HFFc6 (cell line): ENCODE data around the gene PLCB2. TPM values are rescaled to one million over a fixed set of nuclear protein-coding genes. Genes with fewer than 3 reads are reported as not detected.

Source experiments
- DNase-seq: peaks from one replicate; pipeline ENCODE4 v3.0.0-alpha.2; 2018
- H3K27ac Mint-ChIP-seq: 2 replicates; pipeline ENCODE4 v1.8.0; 2020; ENCODE audit warnings: mild to moderate bottlenecking, mixed read lengths
- H3K27me3 Mint-ChIP-seq: 2 replicates; pipeline ENCODE4 v1.8.0; 2021; ENCODE audit warnings: mild to moderate bottlenecking, moderate library complexity, mixed read lengths; ENCODE audit not compliant: insufficient read depth
- H3K36me3 Mint-ChIP-seq: 2 replicates; pipeline ENCODE4 v1.8.0; 2021; ENCODE audit warnings: low read depth, mixed read lengths
- H3K4me1 Mint-ChIP-seq: 2 replicates; pipeline ENCODE4 v1.8.0; 2020; ENCODE audit warnings: low read depth, mixed read lengths
- H3K4me3 Mint-ChIP-seq: 2 replicates; pipeline ENCODE4 v1.8.0; 2020; ENCODE audit warnings: mild to moderate bottlenecking, moderate library complexity, mixed read lengths
- H3K9me3 Mint-ChIP-seq: 2 replicates; pipeline ENCODE4 v1.8.0; 2020; ENCODE audit warnings: mild to moderate bottlenecking, mixed read lengths
- long read RNA-seq: library from polyadenylated mRNA; unstranded; transcript quantifications from one replicate; pipeline ENCODE4 v2.0.0, GENCODE V29; 2019
- total RNA-seq, 6 experiments: library from RNA; stranded (reverse); fragmentation: NEBNext Ultra II Directional; extraction: Animal tissue kit (Norgen Biotek cat#: 25700); gene quantifications; 2 replicates in 1 of 6; 3 replicates in 5 of 6; pipeline ENCODE4 v1.2.3, GENCODE V29; 2021
- TF ChIP-seq, protein P1 (sequence below): fragments of 200-600 bp; sonication (generic); IDR thresholded peaks from 2 replicates; pipeline ENCODE4 v1.5.0; 2021; ENCODE audit warnings: antibody characterized with exemption, mild to moderate bottlenecking

The PLCB2 gene
- 1 to 10 TPM in 1 of 6 experiments, under 1 TPM in 5; 0.12 to 1.0 (median 0.48) TPM for total RNA-seq
- long read RNA-seq: 0 reads

DNA sequence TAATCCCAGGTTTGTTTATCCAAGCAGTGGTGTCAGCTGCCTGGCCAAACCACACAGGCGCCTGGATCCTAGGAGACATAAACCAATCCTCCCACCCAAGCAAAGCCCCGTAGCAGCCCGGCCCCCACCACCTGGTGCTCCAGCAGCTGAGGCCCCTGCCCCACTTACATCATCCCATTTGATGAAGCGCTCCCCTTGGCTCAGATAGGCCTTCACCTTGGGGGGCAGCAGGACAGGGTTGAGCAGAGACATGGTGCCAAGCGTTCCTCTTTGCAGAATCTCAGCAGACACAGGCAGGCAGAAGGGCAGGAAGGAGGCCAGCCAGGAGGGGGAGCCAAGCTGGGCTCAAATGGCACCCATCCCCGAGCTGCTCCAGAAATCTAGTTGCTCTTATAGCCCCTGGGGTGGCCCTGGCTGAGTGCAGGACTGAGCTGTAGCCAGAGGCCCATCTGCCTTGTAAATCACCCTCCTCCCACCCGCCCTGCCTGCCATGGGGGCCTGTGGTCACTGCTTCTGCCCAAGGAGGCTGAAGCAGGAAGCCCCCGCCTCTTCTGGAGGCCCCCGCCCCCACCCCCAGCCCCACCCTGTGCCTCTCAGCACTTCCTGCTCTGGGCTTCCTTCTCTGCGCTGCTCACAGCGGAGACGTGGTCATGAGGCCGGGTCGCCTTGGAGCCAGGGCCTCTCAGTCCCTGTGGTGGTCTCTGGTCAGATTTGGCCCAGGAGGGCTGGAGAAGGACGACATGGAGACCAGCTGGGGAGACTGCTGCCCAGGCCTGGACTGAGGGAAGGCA, at the start of gene PLCB2:
Gene PLCB2 (minus strand): TSS at position 515 of the 791 bp plus-strand sequence. CDS start 263 bp downstream, at position 252.
- Mint-ChIP-seq H3K27ac (no peak within 1 kb of the TSS), H3K27me3 (peaks cover 25% of the 10 kb centered on the region), H3K4me1 (no peaks in the 10 kb centered on the region), H3K9me3 (no peaks in the 10 kb centered on the region), H3K36me3 (no peaks in the 10 kb centered on the region), H3K4me3 (no peak within 1 kb of the TSS)
- TF ChIP-seq, protein P1, sequence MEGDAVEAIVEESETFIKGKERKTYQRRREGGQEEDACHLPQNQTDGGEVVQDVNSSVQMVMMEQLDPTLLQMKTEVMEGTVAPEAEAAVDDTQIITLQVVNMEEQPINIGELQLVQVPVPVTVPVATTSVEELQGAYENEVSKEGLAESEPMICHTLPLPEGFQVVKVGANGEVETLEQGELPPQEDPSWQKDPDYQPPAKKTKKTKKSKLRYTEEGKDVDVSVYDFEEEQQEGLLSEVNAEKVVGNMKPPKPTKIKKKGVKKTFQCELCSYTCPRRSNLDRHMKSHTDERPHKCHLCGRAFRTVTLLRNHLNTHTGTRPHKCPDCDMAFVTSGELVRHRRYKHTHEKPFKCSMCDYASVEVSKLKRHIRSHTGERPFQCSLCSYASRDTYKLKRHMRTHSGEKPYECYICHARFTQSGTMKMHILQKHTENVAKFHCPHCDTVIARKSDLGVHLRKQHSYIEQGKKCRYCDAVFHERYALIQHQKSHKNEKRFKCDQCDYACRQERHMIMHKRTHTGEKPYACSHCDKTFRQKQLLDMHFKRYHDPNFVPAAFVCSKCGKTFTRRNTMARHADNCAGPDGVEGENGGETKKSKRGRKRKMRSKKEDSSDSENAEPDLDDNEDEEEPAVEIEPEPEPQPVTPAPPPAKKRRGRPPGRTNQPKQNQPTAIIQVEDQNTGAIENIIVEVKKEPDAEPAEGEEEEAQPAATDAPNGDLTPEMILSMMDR: peak; percentile 55
- DNase-seq: no peak

DNA sequence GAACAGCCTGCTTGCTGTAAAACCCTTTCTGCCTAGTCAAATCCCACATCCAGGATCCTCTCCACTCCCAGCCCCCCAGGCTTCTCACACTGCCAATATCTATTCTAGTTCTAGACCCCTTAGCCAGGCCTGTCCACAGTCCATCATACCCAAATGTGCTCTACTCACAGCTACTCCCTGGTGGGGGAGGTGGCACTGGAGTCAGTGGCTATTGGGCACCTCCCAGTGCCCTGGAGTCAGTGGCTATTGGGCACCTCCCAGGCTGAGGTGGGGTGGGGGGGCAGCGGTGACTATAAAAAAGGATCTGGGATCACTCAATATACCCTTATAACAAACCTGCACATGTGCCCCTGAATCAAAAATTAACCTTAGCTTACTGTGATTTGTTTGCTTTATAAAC, 49.5 kb upstream of the PLCB2 start:
- Mint-ChIP-seq H3K9me3 (no peaks in the 10 kb centered on the region), H3K36me3 (no peaks in the 10 kb centered on the region), H3K4me1 (peaks cover 8% of the 10 kb centered on the region; the same call in 1 of the 2 replicates), H3K27ac (no peak overlapping the region), H3K4me3 (peak overlapping the region; percentile 83; the same call in 1 of the 2 replicates), H3K27me3 (peaks cover 35% of the 10 kb centered on the region)
- TF ChIP-seq, protein P1: no peak
- DNase-seq: no peak

DNA sequence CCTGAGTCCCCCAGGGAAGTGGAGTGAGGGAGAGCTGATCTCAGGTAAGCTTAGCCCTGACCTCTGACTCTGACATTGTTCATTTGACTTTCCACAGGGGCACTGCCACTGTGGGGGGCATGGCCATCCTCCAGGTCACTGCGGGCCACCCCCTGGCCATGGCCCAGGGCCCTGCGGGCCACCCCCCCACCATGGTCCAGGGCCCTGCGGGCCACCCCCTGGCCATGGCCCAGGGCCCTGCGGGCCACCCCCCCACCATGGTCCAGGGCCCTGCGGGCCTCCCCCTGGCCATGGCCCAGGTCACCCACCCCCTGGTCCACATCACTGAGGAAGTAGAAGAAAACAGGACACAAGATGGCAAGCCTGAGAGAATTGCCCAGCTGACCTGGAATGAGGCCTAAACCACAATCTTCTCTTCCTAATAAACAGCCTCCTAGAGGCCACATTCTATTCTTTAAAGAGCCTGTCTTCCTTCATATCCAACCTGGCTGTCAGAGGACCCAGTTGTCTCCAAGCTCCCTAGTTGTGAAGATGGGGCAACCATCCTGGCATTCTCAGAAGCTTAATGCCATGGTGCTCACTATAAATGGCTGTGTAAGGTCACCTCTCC, 48.3 kb upstream of the PLCB2 start:
- H3K36me3 Mint-ChIP-seq: no peaks in the 10 kb centered on the region

GRCh38 chr15:40354408-40355171, 46.9 kb upstream of the PLCB2 start:
- H3K27ac Mint-ChIP-seq: no peak overlapping the region

More for the DNA sequence above, 48.3 kb upstream of the PLCB2 start:
- H3K9me3 Mint-ChIP-seq: no peaks in the 10 kb centered on the region
- peaks cover 8% of the 10 kb centered on the region; the same call in 1 of the 2 replicates for H3K4me1 Mint-ChIP-seq
- no peak for DNase-seq
- H3K27me3 Mint-ChIP-seq: peaks cover 27% of the 10 kb centered on the region
- H3K4me3 Mint-ChIP-seq: no peak overlapping the region
- no peak overlapping the region for H3K27ac Mint-ChIP-seq
- TF ChIP-seq, protein P1: no peak

DNA sequence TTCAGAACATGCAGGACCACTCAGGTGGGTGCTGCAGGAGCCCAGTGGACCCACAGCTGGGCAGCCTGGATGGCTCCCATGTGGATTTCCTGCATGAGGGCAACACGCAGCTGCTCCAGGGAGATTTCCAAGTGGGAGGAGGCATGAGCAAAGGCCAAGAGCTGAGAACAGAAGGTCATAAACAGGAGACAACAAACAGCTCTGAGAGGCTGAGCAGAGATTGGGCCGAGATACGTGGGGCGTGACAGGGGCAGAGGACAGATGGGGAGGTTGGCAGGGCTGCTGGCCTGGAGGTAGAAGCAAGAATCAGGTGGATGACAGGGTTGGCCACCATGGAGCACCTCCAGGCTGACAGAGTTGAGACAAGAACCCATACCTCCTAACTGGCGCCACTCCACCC, 46.0 kb upstream of the PLCB2 start:
- no peak overlapping the region for H3K27ac Mint-ChIP-seq
- no peak overlapping the region for H3K4me3 Mint-ChIP-seq
- H3K9me3 Mint-ChIP-seq: no peaks in the 10 kb centered on the region
- H3K4me1 Mint-ChIP-seq: peaks cover 8% of the 10 kb centered on the region; the same call in 1 of the 2 replicates
- TF ChIP-seq, protein P1: no peak
- no peak for DNase-seq
- peaks cover 23% of the 10 kb centered on the region for H3K27me3 Mint-ChIP-seq
- H3K36me3 Mint-ChIP-seq: no peaks in the 10 kb centered on the region

More at GRCh38 chr15:40354408-40355171, 46.9 kb upstream of the PLCB2 start:
- Mint-ChIP-seq H3K4me3 (no peak overlapping the region), H3K36me3 (no peaks in the 10 kb centered on the region), H3K9me3 (no peaks in the 10 kb centered on the region), H3K4me1 (peaks cover 8% of the 10 kb centered on the region; the same call in 1 of the 2 replicates), H3K27me3 (peaks cover 26% of the 10 kb centered on the region)
- TF ChIP-seq, protein P1: peak; percentile 71
- no peak for DNase-seq
